HG02970 (cell line): Measurements from ENCODE around the gene CYP4A11.
"Not testable (repeated sequence)": the region's sequence is repeated elsewhere in the genome, so short reads cannot be mapped to it uniquely, and the experiment has no call there.

Source experiments
- ATAC-seq: cut with Tn5 transposase; IDR thresholded peaks from one replicate; pipeline ENCODE4 v1.9.1; 2021; ENCODE audit warnings: mild to moderate bottlenecking, moderate library complexity, moderate number of reproducible peaks; ENCODE audit not compliant: unreplicated experiment, low FRiP score

The CYP4A11 gene

DNA sequence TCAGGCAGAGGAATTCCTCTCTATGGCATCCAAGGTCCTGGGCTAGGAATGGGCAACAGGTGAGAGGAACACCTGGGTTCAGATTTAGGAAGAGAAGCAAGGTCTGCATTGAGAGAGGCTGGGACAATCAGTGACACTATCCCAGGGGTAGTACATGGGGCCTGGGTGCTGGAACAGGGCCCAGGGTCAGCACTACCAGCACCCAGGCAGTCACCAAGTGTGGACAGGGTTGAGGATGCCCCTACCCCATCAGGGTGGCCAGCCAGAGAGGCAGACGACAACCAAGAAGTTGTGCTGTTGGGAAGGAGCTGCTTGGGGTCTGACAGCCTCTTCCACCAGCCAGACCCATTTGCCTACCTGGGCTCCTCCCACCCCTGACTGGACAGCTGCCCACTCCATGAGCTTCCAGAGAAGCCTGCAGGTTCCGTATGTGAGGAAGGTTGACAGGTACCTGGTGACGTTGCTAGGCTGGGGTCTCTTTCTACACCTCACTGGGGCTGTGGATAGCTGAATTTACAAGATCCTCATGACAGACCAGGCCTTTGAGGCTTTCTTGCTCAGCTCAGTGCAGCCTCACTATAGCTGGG, 13.9 kb downstream of the CYP4A11 start:
- no peak for ATAC-seq

DNA sequence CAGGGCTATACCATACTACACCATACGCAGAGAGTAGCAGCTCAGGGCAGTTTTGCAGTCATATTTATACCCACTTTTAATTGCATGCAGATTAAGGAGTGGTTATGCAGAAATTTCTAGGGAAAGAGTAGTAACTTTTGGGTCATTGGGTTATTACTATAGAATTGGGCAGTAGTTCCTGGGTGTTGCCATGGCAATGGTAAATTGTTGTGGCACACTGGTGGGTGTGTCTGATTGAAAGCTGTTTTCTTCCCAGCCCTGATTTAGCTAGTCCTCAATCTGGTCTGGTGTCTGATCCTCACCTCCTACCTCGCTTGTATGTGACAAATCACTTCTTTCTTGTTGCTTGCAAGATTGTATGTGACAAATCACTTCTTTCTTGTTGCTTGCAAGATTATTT, 30.5 kb downstream of the CYP4A11 start:
- no peak for ATAC-seq

DNA sequence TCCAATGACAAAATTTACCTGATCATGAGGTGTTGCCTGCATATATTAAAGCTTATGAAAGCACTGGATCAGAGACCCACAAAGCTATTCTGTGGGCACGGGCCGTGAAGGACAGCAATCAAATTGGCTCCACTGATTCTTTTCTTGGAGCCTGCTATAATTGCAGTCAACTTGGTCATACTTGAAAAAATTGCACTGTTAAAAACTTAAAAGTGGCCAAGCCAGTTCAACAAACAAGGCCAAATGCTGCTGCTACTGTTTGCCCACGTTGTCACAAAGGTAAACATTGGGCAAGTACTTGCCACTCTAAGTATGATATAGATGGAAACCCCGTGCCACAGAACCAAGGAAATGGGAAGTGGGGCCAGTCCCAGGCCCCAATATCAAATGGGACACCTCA, 37.8 kb downstream of the CYP4A11 start:
- no peak for ATAC-seq

DNA sequence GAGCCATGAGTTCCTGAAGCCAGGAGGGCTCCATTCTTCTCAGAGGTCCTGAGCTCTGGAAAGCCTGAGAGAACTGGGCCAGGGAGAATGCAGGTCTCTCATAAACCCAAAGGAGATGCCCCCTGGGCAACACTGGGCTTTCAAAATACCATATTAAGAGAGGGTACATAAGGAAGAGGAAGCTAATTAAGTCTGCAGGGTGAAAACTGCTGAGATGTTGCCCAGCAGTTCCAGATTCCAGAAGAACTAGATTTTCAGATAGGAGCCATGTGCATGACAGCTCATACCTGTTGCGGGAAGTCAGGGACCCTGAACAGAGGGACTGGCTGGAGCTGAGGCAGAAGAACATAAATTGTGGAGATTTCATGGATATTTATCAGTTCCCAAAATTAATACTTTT, 40.9 kb downstream of the CYP4A11 start:
- ATAC-seq = no peak

DNA sequence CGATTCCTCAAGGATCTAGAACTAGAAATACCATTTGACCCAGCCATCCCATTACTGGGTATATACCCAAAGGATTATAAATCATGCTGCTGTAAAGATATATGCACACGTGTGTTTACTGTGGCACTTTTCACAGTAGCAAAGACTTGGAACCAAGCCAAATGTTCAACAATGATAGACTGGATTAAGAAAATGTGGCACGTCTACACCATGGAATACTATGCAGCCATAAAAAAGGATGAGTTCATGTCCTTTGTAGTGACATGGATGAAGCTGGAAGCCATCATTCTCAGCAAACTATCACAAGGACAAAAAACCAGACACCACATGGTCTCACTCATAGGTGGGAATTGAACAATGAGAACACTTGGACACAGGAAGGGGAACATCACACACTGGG, 59.6 kb downstream of the CYP4A11 start:
- ATAC-seq = not testable (repeated sequence)
